TTC549 (cell line): Measurements from ENCODE around the gene RNF217.
"Not testable (repeated sequence)": the region's sequence is repeated elsewhere in the genome, so short reads cannot be mapped to it uniquely, and the experiment has no call there.

Experiments used
- FAIRE-seq: peaks from 2 replicates; lab custom pipeline; 2012; peaks lifted over from hg19 to GRCh38; lab: Jason Lieb, UNC

RNF217 gene

DNA sequence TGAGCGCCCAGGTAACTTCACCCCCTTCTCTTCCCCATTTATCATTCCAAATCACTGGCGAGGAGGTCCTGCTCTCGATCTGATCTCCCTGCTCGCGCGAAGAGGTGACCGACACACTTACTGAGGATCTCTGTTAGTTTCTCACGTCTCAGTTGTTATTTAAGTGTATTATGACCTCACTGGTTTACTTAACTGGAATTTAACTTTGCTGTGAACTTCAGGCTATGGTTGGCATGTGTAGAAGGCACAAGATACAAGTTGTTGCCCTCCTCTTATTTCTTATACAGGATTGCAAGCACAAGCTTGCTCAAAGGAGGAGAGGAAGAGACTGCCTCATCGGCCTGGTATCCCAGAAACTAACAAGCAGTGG lies 1.2 kb downstream of the RNF217 start:
- FAIRE-seq, result no peak

DNA sequence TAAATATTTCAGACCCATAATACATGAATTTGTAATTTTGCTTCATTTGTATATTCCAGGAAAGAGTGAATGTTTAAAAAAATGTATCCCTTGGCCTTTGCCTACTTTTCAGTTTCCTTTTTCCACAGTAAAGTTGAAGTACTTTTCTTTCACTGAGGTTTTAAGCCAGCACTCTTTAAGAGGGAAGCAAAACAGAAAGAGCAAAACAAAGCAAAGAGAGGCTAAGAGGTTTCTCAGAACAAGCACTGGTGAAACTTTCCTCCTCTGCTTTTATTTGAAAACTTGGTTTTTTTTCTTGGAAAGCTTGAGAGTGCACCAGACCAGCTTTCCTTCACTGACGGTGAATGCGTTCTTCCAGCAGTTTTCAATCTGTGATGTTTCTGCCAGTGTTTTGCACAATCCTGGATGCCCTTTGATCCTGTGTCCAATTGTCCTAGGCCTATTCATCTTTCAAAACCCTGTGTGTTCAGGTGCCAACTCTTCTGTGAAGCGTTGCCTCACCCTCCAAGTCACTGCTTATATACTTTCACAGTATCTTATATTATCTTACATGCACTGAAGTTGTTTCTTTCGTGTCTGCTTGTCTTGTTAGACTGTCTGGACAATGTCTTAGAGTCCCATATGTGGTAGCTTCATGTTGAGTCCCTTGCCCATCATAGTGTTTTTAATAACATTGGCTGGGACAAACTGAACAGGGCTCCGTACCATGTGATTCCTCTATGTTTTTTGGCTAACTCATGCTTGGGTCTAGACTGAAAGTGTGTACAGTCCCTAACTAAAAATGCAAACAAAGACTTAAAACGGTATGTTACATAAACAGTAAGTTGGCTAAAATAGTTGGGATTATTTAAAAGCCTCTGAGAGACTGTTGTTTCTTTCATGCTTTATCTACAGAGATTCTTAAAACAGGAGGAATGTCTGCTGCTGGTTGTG lies 1.9 kb downstream of the RNF217 start:
- no peak for FAIRE-seq

DNA sequence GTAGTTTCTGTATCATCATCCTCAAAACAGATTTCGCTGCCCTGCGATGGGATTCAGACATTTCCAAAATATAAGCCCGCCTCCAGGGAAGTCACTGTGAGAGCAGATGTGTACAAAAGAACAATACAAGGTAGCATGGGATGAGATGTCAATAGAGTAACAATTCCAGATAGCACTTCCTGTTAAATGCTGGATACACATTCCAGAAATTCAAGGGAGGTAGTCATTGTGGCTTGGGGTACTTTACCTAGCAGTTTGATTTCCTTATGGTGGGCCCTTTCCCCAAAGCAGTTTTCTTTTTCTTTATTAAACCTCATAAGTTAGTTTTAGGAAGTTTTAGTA lies 2.5 kb downstream of the RNF217 start:
- FAIRE-seq, result no peak

DNA sequence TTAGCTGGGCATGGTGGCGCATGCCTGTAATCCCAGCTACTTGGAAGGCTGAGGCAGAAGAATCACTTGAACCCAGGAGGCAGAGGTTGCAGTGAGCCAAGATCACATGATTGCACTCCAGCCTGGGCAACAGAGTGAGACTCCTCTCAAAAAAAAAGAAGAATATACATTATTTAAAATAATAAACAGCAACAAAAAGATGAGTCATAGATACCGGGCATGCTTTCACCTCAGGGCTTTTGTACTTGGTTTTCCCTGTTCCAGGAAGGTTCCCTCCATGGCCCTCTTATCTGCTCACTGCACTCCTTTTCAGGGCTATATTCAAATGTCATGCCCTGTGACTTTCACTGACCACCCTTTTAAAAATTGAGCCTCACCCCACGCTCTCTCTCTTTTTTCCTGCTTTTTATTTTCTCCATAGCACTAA lies 3.2 kb downstream of the RNF217 start:
- not testable (repeated sequence) for FAIRE-seq

DNA sequence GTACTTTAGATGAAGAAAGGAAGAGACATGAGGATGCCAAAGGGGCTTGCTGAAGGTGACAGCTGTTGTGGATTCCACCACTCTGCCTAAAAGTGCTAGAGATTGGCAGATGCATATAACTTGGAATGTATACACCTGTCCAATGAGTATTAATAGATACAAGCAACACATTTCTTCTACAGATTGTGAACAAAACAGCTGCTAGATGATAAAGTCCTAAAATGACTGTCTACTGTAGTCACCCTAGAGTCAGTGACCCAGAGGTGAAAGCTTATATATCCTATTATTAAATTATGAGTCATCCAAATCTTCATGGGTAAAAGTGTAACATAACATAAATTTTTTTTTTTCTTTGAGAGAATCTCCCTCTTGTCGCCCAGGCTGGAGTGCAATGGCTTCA lies 5.2 kb downstream of the RNF217 start:
- FAIRE-seq, result no peak

DNA sequence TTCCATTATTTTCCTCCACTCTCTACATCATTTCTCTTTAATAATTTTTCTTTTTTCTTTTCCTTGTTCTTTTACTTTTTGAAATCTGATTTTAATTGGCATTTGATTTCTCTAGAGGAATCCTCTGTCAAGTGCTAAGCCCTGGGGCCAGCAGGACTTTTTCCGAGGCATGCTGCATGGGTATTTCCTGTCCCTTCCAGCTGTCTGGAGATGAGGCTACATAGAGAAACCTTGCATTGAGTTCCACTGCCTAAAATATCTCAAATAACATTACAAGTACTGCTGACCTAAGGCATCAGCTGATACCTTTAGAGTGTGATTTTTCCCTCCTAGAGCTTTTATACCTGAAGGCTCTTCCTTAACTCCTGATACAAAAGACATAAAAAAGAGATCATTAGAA lies 6.2 kb downstream of the RNF217 start:
- FAIRE-seq, result no peak

DNA sequence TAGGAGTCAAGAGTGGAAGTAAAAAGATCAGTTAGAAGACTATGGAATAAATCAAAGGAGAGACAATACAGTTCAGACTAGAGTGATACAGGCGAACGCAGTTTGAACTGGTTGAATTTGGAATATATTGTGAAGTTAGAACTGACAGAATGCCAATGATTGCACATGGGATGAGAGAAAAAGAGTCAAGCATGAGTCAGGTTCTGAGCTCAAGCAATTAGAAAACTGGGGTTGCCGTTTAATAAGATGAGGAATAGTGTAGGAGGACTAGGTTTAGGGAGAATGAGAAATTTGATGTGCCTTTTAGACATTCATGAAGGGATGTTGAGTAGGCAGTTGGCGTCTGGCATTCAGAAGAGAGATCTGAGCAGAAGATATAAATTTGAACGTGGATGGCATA lies 8.0 kb downstream of the RNF217 start:
- FAIRE-seq, result no peak

DNA sequence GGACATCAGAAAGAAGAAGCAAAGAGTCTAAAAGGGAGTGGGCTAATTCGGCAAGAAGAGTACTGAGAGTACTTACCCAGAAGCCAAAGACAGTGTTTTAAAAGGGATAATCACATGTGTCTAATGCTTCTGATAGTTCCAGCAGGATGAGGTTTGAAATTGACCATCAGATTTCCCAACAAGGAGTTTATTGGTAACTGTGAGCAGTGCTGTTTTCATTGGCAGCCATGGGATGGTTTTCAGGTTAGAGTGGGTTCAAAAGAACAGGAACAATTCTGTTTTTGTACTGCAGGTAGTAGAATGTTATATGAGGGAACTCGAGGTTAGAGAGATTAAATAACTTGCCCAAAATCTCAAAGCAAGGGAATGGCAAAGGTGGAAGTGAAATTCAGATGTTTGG lies 8.5 kb downstream of the RNF217 start:
- no peak for FAIRE-seq

DNA sequence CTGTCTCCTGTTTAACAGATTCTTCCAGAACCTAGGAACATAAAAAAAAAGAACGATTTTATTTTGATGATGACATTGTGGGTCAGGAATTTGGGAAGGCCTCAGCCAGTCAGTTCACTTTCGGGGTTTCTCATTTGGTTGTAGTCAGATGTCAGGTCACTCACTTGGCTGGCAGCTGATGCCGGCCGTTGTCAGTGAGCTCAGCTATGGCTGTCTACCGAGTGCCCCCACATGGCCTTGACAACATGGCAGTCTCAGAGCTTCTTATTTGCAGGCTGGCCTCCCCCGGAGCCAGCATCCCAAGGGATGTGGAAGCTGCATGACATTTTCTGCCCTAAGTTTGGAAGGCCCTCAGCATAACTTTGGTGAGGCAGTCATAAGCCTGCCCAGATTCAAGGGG lies 11.5 kb downstream of the RNF217 start:
- no peak for FAIRE-seq

DNA sequence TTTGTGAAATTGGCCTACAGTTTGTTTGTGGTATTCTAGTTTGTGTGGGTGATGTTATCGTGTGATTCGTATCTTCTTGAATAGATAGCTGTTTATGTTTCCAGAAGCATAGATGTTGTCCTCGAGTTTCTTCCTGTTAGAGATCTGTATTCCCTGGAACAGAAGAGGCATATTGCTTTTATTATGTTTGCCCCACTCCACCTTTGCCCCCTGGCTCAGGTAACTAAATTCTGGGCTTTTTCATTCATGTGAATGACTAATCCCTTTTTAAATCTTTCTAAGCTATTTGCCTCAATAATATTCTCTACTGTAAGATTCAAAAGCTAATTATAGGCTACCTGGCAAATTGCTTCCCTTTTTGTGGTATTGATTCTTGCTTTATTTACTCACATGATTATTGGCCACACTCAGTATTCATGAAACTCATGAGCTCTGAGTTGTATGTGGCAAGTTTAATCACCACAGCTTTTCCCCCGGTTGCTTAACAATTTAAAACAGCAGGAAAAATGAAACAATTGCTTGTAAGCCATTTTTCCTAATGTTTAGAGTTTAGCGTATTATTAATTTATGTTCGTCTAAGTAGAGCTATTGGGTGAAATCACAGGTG lies 12.6 kb downstream of the RNF217 start:
- no peak for FAIRE-seq

DNA sequence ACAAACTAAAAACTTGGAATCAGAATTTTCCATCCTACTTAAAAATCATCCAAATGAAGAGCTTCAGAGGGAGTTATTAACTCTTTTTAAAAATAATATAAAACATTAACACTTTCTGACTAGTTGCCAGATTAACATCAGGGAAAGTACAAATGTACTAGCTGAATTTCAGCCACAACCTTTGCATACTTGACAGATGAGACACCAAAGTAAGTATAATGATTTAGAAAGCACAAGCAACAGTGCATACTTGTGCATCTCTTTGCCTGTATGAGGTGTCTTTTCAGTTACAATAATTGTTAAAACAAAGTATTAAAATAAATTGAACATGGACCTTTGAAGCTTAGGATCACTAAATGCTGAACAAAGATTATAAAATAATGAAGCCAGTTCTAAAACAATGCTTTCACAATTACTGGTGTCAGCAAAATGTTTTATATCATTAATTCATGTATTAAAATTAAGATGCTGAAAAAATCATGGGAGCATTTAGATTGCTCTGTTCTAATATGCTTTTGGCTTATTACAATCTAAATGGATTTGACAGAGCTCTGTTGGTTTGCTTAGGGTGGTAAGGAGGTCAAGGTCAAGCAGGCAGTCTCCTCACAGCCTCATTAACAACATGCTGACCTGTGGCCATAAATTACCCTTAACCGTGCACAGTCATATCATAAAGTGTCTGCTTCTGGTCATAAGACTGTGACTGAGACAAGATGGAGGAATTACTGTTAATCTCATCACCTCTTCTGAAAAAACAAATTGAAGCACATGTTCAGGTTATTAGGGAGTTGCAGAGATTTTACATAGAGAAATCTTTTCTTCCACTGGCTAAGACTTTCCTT lies 15.1 kb downstream of the RNF217 start:
- no peak for FAIRE-seq

DNA sequence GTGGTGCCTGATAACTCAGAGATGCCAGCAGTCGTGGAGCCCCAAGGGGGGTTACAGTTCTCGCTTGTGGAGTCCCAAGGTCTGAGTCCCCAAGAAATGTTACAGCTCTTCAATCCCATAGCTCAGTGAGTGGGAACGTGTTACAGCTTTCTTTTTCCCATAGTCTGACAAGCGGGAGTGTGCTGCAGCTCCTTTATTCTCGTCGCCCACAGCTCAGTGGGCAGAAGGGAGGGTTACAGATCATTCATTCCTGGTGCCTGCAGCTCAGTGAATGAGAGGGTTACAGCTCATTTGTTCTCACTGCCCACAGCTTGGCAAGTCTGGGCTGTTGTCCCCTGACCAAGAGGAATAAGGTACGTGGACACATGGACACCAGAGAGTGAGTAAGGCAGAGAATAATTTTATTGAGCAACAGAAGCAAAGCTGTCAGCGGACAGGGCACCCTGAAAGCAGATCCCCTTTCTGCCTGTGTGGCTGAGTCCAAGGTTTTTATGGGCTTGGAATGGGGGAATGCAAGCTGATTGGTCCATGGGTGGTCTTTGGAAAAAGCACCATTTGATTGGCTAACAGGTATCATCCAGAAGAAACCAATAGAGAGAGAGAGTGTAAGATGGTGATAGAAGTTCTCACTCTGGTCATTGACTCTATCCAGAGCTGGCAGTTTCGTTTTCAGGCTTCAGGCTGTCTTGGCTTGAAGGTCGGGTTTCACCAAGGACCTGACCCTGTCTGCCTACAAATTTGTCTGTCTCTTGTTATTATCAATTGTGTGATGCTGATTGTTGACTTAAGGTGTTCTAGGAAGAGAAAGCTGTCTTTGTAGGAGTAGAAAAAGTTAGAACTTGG lies 16.4 kb downstream of the RNF217 start:
- no peak for FAIRE-seq

DNA sequence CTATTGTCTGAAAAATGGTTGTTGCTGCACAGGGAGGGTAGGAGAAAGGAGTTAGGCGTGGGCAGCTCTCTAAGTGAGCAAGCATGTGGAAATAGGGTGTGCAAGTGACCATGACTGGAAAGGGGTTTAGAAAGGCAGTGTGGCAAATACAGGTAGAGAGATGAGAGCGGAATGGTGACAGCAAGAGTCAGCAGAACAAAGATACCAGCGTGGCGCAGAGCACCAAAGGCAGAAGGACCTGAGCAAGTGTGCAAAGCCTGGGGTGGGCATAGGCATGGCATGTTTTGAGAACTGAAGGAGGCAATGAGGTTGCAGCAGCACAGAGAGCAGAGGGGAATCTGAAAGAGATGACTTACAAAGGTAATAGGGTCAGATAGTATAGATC lies 17.0 kb downstream of the RNF217 start:
- no peak for FAIRE-seq

DNA sequence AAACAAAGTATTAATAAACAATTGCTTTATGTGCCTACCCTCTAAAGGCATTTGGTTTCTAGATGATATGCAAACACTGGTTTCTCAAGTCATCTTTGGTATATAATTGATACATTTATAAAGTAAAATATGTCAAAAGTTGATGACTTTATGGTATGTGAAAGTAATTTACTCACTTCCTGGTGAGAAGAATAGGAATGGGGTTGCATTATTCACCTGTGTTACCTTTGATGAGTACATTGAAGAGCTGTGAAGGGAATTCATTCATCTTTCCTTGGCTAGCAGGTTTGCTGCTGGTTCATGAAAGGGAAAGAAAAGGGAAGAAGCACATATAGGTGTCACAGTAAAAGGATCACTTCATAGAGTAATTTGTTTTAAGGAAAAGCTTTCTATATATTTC lies 20.4 kb downstream of the RNF217 start:
- FAIRE-seq, result no peak

DNA sequence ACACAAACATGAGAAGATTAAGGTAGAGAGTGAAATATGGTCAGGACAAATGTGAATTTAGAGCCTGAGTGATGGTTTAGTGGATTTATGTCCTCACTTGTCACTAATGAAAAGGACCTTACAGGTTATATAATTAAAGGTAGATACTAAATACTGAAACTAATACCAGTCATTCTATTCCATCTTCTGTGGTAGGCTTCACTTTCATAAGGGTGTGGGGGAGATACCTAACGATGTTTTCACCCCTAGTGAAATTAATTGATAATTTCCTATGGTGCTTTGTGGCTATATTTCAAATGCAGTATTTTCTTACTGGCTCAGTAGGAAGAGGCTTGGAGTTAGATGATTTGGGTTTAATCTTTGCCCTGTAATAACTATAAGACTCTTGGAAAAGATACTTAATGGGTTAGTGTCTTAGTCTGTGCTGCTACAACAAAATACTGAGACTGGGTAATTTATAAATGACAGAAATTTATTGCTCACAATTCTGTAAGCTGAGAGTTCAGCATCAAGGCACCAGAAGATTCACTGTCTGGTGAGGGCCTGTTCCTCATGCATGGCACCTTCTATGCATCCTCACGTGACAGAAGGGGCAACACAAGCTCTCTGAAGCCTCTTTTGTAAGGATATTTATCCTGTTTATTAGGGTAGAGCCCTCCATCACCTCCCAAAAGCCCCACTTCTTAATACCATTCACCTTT lies 21.3 kb downstream of the RNF217 start:
- no peak for FAIRE-seq

DNA sequence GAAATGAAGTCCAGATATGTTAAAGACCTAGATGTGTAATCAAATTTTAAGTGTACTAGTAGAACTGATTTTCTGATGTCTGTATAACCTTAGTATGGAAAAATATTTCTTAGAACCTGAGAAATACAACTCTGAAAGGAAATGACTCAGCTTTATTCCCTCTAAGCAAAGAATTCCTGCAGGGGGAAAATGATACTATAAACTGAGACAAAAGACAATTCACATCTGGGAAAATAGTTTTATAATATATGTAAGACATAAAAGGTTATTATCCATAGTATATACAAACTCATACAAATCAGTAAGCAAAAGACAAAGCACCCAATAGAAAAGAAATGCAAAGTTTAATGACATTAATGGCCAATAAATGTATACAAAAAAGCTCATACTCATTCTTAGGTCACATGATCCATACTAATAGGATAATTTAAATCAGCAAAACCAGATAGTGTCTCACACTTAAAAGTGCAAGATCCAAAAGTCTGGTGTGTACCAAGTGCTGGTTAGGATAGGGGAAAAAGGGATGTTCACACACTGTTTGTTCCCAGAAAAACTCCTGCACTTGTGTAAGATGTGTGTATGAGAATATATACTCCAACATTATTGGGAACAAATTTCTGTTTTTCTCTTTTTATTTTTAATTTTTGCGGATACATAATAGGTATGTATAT lies 22.6 kb downstream of the RNF217 start:
- no peak for FAIRE-seq

DNA sequence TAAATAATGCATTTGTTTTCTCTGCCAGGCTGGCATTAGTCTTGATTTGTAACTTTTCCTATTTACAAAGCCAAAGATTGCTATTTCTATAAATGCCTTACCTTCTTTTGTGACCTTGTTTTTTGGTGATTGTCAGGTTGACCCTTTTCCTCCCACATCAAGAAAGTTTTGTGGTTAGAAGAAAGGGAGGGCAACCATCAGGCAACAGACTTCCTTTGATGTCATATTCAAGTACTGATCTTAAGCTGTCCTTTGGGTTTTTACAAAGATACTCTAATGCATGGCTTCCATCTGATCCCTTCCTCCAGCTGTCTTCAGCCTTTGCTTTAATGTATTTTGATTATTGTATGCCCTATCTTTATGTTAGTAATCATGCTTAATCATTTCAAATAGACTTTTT lies 23.9 kb downstream of the RNF217 start:
- no peak for FAIRE-seq

DNA sequence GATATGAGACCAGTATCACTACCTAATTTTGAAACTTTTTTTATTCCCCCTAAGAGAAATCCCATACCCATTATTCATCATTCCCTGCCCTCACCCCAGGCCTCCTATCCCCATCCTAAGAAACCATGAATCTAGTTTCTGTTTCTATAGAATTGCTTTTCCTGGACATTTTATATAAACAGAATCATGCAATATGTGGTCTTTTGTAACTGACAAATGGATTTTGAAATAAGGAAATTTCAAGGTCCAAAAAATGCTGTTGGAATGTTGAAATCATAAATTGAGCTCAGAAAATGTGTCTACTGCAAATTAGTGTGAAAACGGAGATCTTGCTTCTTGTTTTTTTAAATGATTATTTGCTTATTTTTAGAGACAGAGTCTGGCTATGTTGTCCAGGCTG lies 25.1 kb downstream of the RNF217 start:
- FAIRE-seq, result no peak

DNA sequence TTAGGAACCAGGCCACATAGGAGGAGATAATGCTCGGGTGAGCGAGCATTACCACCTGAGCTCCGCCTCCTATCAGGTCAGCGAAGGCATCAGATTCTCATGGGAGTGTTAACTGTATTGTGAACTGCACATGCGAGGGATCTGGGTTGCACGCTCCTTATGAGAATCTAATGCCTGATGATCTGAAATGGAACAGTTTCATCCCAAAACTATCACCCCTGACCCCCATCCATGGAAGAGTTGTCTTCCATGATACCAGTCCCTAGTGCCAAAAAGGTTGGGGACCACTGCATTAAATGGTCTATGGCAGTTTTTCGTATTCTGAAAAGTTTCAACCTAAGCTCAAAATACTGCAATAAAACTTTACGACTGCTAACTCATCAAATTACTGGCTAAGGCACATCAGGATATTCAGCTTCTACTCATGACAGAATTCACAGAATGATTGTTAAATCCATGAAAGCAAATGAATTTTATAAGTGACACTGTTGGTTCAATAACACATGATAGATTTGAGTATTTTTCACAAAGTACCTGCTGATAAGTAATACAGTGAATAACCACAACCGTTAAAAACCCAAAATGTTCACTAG lies 25.9 kb downstream of the RNF217 start:
- no peak for FAIRE-seq

DNA sequence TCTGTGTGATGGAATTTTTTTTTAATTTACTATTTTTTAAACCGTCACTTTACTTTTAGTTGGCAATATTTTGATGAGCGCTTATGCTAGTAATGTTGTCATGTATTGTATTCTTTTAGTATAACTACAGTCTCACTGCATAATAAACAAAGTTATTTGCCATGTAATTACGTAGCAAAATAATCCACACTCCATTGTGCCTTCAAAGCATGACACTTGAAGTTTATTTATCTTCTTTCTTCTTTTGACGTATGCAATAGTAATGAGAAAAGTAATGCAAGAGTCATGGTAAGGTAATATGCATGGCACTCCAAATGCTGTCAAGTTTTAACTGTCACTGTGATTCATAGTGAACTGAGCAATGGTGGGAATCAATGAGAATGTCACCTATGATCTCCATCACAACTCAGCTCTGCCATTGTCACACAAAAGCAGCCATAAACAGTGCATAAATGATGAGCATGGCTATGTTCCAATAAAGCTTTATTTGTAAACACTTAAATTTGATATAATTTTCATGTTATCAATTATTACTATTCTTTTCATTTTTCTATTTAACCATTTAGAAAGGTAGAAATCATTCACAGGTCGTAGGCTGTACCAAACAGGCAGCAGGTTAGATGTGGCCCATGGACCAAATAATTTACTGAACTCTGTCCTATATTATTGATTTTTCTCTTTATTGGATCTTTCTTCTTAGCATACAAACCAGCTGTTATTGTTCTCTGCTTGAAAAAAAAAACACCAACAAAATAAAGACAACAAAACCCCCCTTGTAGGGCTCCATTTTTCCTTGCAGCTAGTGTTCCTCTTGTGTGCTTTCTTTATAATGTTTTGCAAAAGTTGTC lies 27.1 kb downstream of the RNF217 start:
- no peak for FAIRE-seq
